AG04450 (cell line): ENCODE measurements around the gene NTF4. TPM values are rescaled to one million over a fixed set of nuclear protein-coding genes. Genes with fewer than 3 reads are reported as not detected.

Experiments used
- CTCF ChIA-PET: fragments of 300-600, 350-600 bp; formaldehyde crosslinking; extraction: SDS; loops from one replicate; lab custom pipeline; 2022; ENCODE audit warnings: antibody characterized with exemption, inconsistent platforms; lab: Charles Lee
- POLR2A ChIA-PET: fragments of 350-600 bp; formaldehyde crosslinking; extraction: SDS; loops from one replicate; lab custom pipeline; 2021; ENCODE audit warnings: antibody characterized with exemption, inconsistent platforms; lab: Yijun Ruan, JAX
- DNase-seq: peaks from one replicate; pipeline ENCODE4 v3.0.0-alpha.2; 2011; ENCODE audit warnings: low read depth, low spot score
- H3K27ac ChIP-seq: one replicate; pipeline ENCODE4 v1.5.1; 2012; ENCODE audit warnings: low read depth, low read length, control low read depth
- H3K27me3 ChIP-seq: one replicate; pipeline ENCODE4 v1.6.0; 2012; ENCODE audit warnings: low read length; ENCODE audit not compliant: control insufficient read depth, insufficient read depth
- H3K4me3 ChIP-seq: 2 replicates; pipeline ENCODE4 v1.5.1; 2011; ENCODE audit warnings: mild to moderate bottlenecking, low read depth, low read length, control low read depth
- H3K9me3 ChIP-seq: 2 replicates; pipeline ENCODE4 v1.5.1; 2012; ENCODE audit warnings: low read length; ENCODE audit not compliant: control insufficient read depth, insufficient read depth
- CTCF ChIP-seq: IDR thresholded peaks from 2 replicates; pipeline ENCODE4 v1.5.1; 2011; ENCODE audit warnings: low read depth, low read length, control low read depth, inconsistent platforms
- polyA plus RNA-seq: library from polyadenylated mRNA; depleted of rRNA; stranded (reverse); fragments of >200 nt; gene quantifications from 2 replicates; pipeline ENCODE4 v1.2.3, GENCODE V29; 2011

The NTF4 gene
- polyA plus RNA-seq, 1 experiment: 0.09 TPM

DNA sequence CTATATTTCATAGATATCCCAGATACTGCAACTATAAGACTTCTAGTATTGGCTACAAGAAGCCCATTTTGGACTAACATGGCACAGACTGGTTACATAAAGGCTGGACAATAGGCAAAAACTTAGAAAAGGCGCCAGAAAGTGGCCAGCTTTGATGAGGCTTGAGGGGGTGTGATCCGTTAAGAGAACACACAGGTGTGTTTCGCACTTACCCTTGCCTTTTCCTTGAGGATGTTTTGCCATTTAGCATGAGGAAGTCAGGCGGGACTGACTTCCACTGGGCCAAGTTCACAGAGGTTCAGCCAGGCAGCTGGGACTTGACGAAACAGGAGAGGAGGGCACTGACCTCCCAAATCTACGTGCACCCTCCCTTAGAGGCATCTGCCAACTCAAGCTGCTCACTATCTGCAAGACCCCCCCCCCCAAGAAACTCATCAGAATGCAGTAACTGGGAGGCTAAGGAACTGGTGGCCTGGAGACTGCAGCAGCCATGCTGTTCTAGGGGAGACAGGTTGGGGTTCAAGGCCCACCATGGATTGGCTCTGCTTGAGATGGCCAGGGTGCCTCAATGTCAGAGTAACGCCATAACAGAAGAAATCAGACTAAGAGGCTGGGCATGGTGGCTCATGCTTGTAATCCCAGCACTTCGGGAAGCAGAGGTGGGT, 45.1 kb upstream of the NTF4 start:
- TF ChIP-seq CTCF: no peak
- Histone ChIP-seq H3K27me3 (no peaks in the 10 kb centered on the region), H3K9me3 (no peaks in the 10 kb centered on the region), H3K4me3 (no peak overlapping the region), H3K27ac (no peak overlapping the region)
- CTCF ChIA-PET: interaction anchor here (1.4 to 2.3 kb wide), 2 partner anchors 12 kb away, joined by 5 to 11 read pairs; no protein-coding TSS in a partner anchor
- POLR2A ChIA-PET: interaction anchor here (0.6 kb wide), 2 partner anchors 22 to 156 kb away, joined by 3 read pairs; no protein-coding TSS in a partner anchor
- no peak for DNase-seq

DNA sequence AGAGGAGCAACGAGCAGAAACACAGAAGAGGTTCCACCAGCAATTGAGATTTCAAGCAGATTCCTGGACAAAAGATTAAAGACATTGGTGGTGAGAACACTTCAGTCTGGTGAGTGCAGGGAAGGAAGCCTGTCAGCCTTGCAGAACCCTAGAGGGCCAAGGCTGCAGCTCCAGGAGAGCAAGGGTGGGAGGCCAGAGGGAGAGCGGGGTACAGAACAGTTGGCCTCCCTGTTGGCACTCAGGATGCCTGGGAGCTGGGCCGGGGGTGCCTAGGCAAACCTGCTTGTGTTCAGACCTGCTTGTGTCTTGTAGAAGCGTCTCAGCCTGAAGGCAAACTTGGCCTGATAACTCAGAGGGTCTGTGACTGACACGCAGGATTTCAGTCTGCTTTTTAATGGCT, 44.4 kb upstream of the NTF4 start:
- CTCF ChIA-PET: interaction anchor here (0.6 to 1.4 kb wide), 2 partner anchors 12 to 18 kb away, joined by 4 to 5 read pairs; no protein-coding TSS in a partner anchor

GRCh38 chr19:49107625-49108459, 43.2 kb upstream of the NTF4 start:
- TF ChIP-seq CTCF: no peak
- no peak overlapping the region for H3K27ac ChIP-seq
- POLR2A ChIA-PET: no interaction called here
- no peak for DNase-seq
- no peaks in the 10 kb centered on the region for H3K27me3 ChIP-seq
- no peaks in the 10 kb centered on the region for H3K9me3 ChIP-seq
- H3K4me3 ChIP-seq: no peak overlapping the region
- CTCF ChIA-PET: interaction anchor here (1.0 to 1.4 kb wide), 2 partner anchors 10 to 13 kb away, joined by 4 to 5 read pairs; no protein-coding TSS in a partner anchor

More for the DNA sequence above, 44.4 kb upstream of the NTF4 start:
- DNase-seq: no peak
- POLR2A ChIA-PET: interaction anchor here (0.6 kb wide), 2 partner anchors 157 to 399 kb away, joined by 3 read pairs; no protein-coding TSS in a partner anchor
- H3K4me3 ChIP-seq: no peak overlapping the region
- H3K27me3 ChIP-seq: no peaks in the 10 kb centered on the region
- H3K9me3 ChIP-seq: no peaks in the 10 kb centered on the region
- TF ChIP-seq CTCF: no peak
- H3K27ac ChIP-seq: no peak overlapping the region

DNA sequence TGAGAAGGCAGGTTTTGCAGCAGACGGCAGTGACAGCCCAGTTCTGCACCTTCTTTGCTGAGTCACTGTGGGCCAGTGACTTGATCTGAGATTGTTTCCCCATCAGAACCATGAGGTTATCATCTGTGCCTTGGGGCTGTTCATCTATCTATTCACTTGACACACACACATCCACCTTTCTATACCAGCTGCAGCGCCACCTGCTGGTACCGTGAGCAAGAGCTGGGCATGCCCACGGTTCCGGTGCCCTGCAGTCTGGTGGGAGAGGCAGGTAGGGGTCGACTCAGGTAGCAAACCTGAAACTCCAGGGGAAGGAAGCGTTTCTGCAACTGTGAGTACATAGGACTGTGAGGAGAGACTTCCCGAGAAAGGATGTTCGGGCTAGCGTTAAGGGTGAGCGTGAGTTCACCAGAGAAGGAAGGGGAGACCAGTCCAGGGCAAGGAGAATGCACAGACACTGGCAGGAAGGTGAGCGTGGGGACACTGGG, 42.1 kb upstream of the NTF4 start:
- peak; percentile 78 for TF ChIP-seq CTCF
- Histone ChIP-seq H3K9me3 (no peaks in the 10 kb centered on the region), H3K27me3 (no peaks in the 10 kb centered on the region), H3K4me3 (no peak overlapping the region), H3K27ac (no peak overlapping the region)
- CTCF ChIA-PET: interaction anchor here (0.9 to 1.9 kb wide), 4 partner anchors 9 to 101 kb away, joined by 3 to 13 read pairs (median 4); no protein-coding TSS in a partner anchor
- DNase-seq: no peak
- POLR2A ChIA-PET: interaction anchor here (0.6 kb wide), 1 partner anchor 91 kb away, joined by 3 read pairs; no protein-coding TSS in a partner anchor
